GM18868 (cell line): ENCODE results near the gene DCTN3.

ENCODE experiments used
- ATAC-seq: cut with Tn5 transposase; IDR thresholded peaks from one replicate; pipeline ENCODE4 v1.9.1; 2021; ENCODE audit warnings: mild to moderate bottlenecking, moderate library complexity; ENCODE audit not compliant: unreplicated experiment

Gene DCTN3

DNA sequence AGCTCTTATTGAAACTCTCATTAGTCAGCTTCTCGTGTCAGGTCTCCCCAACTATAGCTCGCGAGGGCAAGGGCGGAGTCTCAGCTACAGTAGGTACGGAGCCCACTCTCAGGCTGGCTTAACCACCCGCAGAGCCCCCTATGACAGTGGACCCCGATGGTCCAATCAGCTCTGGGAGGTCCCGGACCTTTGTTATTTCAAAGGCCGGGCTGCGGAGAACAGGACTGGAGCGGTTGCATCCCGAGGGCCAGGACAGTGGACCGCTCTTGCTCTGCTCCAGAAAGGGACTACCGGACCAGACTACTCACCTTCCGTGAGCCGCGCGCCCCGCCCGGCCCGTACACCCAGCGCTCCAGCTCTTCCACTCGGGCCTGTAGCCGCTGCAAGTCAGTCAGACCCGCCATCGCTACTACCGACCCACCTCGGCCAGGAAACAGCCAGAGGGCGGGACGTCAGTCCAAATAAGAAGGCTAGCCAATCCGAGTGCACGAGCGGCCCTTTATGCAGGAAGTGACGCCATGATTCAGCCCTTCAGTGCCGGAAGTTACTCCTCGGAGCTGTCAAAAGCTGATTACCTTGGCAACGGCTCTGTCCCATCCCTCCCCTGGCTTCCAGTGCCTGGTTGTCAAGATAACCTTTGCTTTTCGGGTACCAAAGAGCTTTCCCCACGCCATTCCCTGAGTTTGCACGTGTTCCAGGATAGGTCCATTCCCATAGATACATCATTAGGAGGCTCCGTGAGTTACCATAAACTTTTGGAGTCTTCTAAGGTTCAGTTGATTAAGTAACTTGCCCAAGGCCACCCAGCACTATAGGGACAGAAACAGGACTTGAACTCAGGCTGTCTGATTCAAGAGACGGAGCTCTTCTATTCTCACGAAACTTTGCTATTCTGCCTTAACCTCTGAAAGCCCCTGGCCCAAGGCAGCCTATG, at the start of gene DCTN3:
DCTN3 (minus strand) TSS at position 435 of the 934 bp plus-strand sequence; CDS start at position 404, 31 bp downstream.
- peak; percentile 98 for ATAC-seq

GRCh38 chr9:34665381-34666250, 45.3 kb upstream of the DCTN3 start:
- peak; percentile 75 for ATAC-seq

DNA sequence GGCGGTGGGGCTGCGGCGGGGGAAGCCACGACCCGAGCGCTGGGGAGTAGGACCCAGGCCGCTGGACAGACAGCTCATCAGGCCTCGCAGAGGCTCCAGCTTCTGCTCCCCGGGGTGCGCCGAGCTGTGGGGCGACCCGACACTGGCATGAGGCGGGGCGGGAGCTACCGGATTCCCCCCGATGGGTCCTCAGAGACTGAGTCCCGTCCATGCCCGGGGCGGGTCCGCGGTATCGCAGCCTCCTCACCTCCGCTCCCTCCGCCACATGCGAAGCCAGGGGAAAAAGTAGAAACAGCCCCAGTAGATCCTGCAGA, 44.7 kb upstream of the DCTN3 start:
- ATAC-seq = peak; percentile 18

DNA sequence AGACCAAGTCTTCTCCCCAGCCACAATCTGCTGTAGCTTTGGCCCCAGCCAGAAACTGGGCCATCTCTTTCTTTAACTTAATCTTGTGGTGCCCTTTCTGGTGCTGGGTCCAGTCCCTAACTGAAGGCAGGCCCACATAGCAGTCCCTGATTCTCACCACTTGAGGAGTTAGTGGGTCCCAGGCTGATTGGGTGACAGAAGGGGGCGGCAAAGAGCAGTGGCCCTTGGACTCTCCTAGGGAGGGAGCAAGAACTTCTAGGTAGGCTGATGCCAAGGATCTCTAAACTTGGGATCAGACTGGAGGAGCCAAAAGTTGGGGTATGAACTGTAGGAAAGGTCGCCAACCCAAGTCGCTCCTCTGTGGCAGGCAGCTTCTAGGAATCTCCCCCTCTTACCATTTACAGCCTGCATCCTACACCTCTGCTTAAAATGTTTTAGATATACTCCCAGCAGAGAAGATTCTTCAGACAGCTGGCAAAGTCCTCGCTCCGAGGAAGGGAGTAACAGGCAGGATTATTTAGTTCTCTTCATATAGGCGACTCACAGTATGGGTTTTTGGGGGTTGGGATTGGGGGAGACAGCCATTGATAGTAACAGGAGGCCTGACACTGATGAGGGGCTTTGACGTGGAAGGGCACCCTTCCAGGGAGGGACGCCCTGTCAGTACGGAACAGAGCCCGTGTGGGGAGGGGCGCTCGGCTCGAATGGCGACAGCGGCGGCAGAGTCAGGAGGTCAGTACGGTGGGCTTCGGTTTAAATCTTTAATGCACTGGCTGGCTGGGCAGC, 44.2 kb upstream of the DCTN3 start:
- peak; percentile 49 for ATAC-seq

DNA sequence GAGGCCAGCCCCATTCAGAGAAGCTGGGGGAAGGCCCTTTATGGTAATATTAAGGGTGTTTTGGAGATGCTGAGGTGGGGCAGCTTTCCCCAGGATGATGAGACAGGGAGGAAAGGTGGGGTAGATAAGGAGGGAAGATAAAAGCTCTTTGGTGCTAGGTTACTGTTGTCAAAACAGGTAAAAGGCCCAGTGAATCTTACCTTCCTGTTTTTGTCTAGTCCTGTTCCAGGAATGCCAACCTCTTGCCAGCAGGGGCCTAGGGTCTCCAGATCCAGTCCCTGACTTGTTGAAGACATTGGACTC, 43.0 kb upstream of the DCTN3 start:
- ATAC-seq = no peak

DNA sequence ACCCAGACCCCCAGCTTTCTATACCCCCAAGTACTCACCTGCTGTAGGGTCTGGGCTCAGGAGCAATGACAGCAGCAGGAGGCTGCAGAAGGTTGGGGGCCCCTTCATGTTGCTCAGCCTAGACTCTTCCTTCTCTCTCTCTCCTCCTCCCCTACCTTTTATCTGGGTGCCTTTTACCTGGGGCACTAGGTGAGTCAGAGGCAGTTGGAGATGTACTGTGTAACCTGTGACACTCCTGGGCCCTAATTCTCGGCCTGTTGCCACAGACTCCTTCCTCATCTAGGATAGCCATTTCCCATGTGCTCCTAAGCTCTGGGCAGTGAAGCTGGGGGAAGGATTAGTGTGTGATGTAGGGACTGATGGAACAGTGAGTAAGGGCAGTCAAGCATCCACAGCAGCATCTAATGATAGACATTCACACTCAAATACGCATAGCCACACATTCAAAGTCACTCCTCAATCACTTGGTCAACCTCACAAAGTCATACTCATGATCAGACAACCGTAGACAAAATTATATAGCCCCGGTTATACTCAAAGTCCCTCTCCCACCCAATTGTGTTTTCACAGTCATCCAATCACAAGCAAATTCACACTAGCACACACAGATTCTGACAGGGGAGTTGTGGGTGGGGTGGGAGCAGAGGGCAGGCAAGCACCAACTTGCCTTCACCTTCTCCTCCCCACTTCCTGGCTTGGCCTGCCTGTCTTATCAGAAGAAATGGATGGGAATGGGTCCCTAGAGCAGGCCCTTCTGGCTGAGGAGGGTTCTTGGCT, 42.4 kb upstream of the DCTN3 start, which contains the start of gene CCL27:
CCL27 (minus strand) TSS at position 132 of the 777 bp plus-strand sequence; CDS start at position 108, 24 bp downstream.
- ATAC-seq = no peak

DNA sequence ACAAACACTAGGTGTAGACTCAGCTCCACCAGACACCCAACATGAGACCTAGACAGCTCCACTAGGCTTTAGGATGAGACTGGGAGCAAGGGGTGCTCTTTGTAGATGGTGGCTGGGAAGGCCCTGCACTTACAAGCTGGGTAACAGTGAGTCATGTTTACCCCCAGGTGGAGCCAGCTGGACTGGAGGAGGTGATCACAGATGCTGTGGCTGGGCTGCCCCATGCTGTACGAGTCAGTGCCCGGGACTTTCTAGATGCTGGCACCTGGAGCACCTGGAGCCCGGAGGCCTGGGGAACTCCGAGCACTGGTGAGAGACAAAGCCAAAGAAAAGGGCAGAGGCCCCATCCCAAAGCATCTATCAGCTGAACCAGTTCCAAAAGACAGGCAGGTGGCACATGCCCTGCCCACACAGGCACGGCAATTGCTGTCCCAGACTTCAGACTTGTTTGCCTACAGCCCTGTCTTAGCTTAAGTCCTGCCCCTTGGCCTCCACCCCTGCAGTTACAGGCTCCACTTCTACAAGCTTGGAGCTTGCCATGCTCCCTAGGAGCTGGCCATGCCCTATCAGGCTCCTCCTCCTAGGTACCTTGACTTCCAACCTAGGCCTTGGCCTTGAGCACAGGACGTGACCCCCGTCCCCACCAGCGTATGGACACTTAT, 39.4 kb upstream of the DCTN3 start:
- no peak for ATAC-seq

DNA sequence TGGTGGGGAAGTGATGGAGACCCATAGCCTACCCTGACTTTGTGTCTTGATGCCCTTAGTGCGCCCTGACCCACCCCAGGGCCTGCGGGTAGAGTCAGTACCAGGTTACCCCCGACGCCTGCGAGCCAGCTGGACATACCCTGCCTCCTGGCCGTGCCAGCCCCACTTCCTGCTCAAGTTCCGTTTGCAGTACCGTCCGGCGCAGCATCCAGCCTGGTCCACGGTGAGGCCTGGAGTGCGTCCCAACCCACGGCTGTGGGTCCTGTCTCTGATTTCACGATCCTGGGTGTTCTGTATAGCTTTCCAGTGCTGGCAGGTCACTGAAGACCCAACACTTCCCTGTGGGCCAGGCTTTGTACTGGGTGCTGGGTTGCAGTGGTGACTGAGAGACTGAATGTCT, 38.2 kb upstream of the DCTN3 start:
- ATAC-seq = no peak

DNA sequence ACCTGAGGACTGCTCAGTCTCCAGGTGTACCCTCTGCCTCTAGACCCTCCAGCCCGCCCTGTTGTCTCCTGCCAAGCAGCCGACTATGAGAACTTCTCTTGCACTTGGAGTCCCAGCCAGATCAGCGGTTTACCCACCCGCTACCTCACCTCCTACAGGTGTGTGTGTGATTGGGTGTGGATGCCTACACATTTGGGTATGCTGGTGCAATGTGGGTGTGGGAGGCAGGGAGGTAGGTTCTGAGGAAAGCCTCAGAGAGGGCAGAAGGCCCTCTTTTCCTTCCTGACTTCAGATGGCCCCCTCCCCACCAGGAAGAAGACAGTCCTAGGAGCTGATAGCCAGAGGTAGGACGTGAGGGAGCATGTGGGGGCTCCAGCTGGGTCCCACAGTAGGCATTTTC, 36.7 kb upstream of the DCTN3 start:
- no peak for ATAC-seq

- no peak for ATAC-seq
Observed at GRCh38 chr9:34655394-34655793, 35.1 kb upstream of the DCTN3 start.

DNA sequence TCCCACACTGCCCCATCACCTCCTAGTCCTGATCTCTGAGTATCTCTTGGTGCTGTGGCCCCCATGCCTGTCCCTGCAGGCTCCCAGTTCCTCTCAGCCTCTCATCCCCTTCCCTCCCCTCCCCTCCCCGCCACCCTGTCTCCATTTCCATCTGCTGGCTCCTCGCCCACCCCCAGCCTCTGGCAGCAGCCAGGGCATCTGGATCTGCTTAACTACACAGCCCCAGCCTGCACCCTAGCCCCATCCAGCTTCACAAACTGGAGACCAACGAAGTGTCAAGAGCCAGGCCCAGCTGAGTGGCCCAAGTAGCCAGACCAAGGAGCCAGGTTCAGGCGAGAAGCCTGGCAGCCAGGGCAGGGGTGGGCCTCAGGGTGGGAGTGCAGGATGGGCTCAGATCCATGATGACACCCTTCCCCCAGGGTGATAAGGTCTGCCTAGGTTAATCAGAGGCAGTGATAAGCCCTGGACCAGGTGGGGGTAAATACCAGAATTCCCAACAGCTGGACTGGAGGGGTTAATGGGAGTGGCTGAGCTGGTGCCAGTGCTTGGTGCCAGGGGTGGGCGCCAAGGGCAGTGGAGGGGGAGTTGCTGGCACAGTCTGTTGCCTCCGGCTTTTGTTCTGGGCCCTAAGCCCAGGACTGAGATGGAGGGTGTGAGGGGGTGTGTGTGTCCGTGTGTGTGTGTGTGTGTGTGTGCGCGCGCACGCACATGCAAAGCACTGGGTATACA, 34.2 kb upstream of the DCTN3 start:
- no peak for ATAC-seq

DNA sequence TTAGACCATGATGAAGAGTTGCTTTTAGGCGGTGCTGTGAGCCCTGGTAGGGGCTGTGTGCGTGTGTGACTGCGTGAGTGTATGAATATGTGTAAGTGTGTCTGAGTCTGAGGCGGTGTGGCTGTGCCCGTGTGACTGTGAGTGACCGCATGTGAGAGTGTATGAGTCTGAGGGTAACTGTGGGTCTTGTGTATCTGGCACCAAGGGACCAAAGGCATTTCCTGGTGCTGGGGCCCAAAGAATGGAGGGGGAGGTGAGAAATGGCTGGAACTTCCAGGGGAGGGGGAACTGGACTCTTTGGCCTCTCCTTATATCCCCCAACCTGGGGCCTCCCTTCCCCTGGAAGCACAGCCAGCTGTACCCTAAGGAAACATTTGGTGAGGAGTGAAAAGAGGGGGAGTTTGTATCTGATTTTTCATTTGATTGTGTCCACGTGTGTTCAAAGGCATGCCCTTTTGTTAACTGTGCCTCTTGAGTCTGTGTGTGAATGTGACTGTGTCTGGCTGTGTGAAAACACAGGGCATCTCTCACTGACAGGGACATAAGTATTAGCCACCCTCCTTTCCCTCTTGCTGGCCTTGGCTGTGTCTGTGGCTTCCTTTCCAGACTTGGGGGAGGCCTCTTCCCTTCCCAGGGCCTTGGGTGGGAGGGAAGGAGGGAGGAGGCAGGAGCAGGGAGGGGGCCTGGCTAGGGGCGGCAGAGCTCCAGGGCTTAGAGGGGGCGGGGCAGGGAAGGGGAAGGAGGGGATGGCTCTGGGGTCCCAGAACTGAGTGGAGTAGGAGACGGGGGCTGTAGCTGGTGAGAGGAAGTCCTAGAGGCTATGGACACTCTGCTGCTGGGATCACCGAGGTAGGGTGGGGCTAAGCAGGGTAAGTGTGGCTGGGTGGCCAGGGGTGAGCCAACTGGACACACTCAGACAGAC, 33.1 kb upstream of the DCTN3 start:
- ATAC-seq = no peak

DNA sequence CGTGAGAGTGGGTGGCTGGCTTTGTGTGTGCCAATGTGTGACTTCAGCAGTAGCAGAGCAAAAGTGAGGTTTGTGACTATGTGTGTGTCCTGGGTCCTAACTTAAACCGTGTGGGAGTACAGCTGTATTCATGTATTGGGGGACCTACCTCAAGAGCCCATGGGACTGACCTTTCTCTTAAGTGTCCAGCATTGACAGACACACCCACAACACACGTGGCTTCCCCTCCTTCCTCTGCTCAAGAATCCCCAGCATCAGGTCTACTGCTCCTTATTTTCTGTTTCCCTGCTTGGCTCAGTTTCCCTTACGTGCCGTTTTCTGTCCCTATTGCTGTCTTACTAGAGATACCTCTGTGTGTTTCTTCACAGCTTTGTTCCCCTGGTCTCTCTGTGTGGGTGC, 32.3 kb upstream of the DCTN3 start:
- ATAC-seq = no peak

DNA sequence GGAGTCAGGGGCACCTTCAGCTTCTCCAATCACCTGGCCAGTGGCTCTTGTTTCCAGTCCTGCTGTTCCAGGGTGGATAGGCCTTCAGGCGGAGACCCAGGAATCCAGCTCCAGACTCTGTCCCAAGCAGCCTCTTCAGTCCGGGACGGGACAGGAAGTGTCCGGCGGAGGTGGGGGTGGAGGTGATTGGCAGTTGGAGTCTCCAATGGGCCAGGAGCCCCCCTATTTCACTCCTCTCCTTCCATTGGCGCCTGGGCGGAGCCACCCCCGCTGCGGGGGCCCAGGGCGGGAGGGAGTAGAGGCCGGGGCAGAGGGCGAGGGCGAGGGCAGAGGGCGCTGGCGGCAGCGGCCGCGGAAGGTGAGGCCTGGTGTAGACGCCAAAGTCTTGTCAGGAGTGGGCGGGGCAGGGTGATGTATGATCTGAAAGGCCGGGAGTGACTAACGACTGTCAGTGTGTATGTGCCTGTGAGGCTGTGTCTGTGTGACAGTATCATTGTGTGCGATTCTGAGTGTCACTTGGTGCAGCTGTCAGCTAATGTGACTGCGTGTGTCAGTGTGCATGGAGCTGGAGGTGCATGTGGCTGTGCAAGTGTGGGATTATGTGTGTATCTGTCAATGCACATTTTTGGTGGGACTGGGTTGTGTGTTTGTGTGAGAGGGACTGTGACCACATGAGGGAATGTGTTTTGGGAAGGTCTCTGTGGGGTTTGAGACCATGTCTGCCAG, 31.7 kb upstream of the DCTN3 start, which contains the start of gene IL11RA:
IL11RA (plus strand) TSS at position 310 of the 726 bp plus-strand sequence. CDS start 3,033 bp downstream, outside the sequence.
- ATAC-seq = no peak

DNA sequence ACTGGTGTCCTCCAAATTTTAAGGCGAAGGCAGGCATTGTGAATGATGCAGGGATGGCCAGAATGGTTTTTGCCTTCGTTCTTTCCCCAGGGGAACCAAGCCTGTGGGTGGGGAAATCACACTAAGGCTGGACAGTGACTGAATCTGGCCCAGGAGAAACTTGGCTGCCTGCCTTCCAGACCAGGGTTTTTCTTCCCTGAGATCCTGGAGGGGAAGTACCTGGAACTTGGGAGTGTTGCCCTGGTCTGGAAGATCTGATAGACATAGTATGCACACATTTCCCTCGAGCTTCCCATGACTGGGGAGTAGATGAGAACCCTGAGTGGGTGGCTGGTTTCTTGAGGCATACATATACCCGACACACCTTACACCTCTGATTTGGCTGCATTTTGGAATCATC, 31.0 kb upstream of the DCTN3 start:
- ATAC-seq = no peak

GRCh38 chr9:34650816-34651215, 30.5 kb upstream of the DCTN3 start:
- ATAC-seq = no peak

DNA sequence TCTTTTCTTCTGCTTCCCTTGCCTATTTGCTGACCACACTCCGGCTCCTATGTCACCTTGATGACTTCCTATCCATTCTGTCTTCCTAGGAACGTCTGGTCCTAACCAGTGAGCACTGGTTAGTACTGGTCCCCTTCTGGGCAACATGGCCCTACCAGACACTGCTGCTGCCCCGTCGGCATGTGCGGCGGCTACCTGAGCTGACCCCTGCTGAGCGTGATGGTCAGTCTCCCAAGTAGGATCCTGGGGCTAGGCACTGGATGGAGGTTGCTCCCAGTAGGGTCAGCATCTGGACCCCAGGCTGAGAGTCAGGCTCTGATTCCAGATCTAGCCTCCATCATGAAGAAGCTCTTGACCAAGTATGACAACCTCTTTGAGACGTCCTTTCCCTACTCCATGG, 28.4 kb upstream of the DCTN3 start:
- ATAC-seq = no peak
